K562 treated with DMSO at 1 percent for 4 hours (cell line): ENCODE data around the gene SLC44A4. TPM values are rescaled to one million over a fixed set of nuclear protein-coding genes. Genes with fewer than 3 reads are reported as not detected.

ENCODE experiments used
- total RNA-seq: library from RNA; unstranded; fragments of 300-600 nt; gene quantifications from 2 replicates; pipeline ENCODE4 v1.2.3, GENCODE V29; 2022; ENCODE audit not compliant: insufficient read depth

SLC44A4 gene
- total RNA-seq = 12.7 and 13.4 TPM in 2 replicates

DNA sequence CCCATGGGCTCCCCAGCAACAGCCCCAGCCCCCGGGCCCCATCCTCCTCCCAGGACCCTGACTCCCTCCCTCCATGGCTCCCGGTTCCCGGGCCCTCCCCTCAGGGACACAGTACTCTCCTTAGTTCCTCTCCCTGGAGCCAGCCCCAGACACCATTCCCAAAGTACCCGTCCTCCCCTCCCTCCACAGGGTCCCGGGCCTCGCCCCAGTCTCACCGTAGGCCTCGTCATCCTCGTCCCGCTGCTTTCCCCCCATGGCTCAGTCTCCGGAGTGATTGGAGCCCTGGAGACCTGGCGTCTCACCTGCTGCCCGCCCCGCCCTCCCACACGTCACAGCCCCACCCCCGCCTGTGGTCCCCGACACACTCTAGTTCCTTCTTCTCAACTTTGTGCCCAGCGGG lies at the start of gene SLC44A4:
Gene SLC44A4 (minus strand): TSS at position 272 of the 400 bp plus-strand sequence. CDS start 17 bp downstream, at position 255.

DNA sequence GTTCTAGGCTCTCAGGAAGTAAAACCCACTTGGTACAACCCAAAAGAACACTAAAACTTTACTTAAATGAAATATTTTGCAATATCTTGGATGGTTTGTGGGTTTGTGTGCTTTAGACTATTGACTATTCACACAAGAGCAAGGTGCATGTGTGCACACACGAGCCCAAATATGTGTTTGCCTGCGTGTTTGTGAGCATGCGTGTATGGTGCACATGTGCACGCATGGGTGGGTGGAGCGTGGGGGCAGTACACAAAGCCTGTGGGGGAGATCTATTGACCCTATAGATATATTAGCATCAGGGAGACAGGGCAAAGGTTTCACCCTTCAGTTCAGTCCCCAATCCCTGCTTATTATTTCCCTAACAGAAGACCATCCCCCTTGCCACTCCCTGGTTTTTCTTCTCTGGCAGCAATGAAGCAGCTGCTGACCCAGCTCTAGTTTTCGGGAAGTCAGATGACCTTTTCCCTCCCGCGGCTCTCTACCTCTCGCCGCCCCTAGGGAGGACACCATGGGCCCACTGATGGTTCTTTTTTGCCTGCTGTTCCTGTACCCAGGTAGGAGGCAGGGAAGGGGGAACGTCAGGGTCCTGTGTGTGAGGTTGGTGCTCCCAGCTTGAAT lies 48.6 kb upstream of the SLC44A4 start, which contains the start of gene C2:
Gene C2 (plus strand): TSS at position 476 of the 621 bp plus-strand sequence. CDS start 36 bp downstream, at position 512.

DNA sequence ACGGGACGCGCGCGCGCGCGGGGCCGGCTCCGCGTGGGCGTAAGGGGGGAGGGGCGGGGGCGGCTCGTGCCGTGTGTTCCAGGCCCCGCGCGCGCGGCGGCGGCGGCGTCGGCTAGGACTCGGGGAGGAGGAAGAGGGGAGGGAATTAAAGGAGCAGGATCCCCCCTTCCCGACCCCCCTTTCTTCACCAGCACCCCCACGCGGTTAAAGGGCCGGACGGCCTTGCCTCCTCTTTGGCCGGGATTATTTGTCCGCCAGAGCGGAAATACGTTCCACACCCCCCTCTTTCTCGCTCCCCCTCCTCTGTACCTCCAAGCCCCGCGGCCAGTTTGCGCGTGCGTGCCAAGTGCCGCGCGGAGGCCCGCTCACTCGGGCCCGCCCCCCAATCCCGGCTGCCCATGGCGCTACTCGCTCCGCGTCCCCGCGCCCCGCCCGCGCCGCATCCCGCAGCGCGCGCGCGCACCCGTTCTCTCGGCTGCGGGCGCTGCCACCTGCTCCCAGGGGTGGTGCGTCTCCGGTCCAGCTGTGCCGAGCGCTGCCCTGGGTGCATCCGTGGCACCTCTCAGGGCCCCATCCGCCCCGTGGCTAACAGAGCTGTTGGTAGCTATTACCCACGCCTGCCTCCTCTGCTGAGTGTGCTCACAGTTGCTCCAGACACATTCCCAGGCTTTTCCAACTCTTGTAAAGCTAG lies 23.3 kb upstream of the SLC44A4 start, which contains the start of gene ZBTB12:
Gene ZBTB12 (minus strand): TSS at position 134 of the 691 bp plus-strand sequence. CDS start 781 bp downstream, outside the sequence.

DNA sequence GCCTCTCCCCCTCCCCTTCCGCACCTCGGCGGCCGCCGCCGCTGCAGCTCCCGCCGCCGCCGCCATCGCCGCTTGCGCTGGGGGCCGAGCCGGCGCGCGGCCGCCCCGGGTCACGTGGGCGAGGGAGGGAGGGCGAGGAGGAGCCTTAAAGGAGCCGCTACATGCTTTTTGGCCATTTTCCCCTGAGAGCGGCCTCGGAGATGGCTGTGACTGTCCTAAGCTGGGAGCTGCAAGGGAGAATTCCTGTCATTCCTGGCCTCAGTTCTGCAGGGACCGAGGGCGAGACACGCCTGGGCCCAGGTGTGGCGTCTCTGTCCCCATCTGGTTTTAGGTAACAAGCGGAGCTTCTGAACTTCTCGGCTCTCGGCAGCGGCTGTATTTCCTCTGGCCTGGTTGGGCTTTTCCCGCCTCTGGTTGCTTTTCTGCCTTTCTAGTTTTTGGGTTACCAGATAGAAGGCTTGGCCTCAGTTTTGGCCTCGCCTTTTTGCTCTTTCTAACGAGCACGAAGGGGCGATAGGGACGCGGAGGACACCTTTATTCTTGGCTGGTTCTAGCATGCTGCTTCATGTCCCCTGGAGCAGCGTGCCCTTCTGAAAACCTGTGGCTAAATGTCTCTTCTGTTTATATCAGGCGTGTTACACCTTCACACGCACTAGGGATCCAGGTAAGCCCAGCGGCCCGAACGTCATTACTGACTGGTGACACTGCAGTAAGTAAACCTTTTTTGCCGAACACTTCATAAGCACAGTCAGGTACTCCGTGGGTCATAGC lies 19.0 kb upstream of the SLC44A4 start, which contains the start of gene EHMT2:
Gene EHMT2 (minus strand): TSS at position 87 of the 771 bp plus-strand sequence. CDS start 21 bp downstream, at position 66.

DNA sequence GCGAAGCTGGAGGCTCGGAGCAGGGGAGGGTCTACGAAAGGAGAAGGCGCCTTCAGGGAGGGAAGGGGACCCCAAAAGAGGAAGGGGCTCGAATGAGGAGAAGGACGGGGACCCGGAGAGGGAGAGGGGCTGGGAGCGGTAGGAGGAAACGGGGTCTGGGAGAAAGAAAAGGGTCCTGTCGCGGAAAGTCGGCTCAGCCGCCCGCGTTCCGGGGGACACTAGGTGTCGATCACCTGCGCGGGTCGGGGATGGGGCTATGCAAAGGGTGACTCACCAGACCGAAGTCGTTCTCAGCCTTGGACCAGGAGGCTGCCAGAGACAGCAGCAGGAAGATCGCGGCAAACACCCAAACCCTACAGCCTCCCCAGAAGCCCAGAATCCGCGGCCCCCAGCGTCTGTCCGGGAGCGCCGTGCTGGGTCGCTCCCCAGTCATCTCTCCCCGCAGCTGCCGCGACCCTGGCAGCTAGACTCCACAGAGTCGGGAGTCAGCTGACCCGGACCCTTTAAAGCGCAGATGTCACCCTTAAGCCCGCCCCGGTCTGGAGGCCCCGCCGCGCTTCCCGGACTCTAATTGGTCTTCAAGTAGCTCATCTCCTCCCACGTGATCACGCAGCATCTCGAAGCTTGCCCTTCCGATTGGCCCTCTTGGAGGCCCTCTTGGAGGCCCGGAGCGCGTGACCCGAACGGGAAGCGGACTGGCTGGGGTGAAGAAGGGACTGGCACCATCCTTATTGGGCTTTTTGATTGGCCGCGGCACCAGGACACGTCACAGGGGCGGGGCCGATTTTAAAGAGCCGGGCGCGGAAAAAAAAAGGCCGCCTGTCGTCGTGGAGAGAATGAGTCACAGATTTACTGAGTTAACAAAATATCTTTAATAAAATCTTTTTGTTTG lies 16.2 kb downstream of the SLC44A4 start, which contains the start of gene NEU1:
Gene NEU1 (minus strand): TSS at position 478 of the 892 bp plus-strand sequence. CDS start 45 bp downstream, at position 433.

DNA sequence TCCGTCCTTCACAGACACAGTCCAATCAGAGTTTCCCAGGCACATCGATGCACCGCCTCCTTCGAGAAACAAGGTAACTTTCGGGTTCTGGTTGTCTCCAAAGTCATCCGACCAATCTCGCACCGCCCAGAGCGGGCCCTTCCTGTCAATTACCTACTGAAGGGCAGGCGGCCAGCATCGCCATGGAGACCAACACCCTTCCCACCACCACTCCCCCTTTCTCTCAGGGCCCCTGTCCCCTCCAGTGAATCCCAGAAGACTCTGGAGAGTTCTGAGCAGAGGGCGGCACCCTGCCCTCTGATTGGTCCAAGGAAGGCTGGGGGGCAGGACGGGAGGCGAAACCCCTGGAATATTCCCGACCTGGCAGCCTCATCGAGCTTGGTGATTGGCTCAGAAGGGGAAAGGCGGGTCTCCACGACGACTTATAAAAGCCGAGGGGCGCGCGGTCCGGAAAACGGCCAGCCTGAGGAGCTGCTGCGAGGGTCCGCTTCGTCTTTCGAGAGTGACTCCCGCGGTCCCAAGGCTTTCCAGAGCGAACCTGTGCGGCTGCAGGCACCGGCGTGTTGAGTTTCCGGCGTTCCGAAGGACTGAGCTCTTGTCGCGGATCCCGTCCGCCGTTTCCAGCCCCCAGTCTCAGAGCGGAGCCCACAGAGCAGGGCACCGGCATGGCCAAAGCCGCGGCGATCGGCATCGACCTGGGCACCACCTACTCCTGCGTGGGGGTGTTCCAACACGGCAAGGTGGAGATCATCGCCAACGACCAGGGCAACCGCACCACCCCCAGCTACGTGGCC lies 51.3 kb downstream of the SLC44A4 start, which contains the start of gene HSPA1B:
Gene HSPA1B (plus strand): TSS at position 453 of the 794 bp plus-strand sequence. CDS start 213 bp downstream, at position 666.

DNA sequence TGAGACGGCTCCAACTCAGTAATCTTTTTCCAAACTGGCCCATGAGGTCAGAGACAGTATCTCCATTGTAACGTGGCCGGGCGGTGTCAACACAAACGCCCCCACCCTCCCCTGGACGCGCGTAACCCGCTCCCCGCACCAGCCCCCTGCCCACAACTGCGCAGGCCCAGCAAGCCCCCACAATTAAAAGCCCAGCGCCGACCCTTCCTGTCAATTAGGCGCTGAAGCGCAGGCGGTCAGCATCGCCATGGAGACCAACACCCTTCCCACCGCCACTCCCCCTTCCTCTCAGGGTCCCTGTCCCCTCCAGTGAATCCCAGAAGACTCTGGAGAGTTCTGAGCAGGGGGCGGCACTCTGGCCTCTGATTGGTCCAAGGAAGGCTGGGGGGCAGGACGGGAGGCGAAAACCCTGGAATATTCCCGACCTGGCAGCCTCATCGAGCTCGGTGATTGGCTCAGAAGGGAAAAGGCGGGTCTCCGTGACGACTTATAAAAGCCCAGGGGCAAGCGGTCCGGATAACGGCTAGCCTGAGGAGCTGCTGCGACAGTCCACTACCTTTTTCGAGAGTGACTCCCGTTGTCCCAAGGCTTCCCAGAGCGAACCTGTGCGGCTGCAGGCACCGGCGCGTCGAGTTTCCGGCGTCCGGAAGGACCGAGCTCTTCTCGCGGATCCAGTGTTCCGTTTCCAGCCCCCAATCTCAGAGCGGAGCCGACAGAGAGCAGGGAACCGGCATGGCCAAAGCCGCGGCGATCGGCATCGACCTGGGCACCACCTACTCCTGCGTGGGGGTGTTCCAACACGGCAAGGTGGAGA lies 63.6 kb downstream of the SLC44A4 start, which contains the start of the genes HSPA1A and HSPA1L:
Gene HSPA1A (plus strand): TSS at position 519 of the 814 bp plus-strand sequence. CDS start 214 bp downstream, at position 733.
Gene HSPA1L (minus strand): TSS at position 259 of the 814 bp plus-strand sequence. CDS start 3,311 bp downstream, outside the sequence.

Other genes starting within 250 kb of the SLC44A4 start
- 380 and 409 TPM in 2 replicates for gene BAG6, start 226.3 kb downstream of the SLC44A4 start, total RNA-seq
- gene APOM, start 223.1 kb downstream of the SLC44A4 start, total RNA-seq = 8.4 and 11.2 TPM in 2 replicates
- gene C6orf47, start 218.2 kb downstream of the SLC44A4 start, total RNA-seq = 17.7 and 18.6 TPM in 2 replicates
- 23.4 and 36.8 TPM in 2 replicates for gene GPANK1, start 214.0 kb downstream of the SLC44A4 start, total RNA-seq
- 613 and 654 TPM in 2 replicates for gene CSNK2B, start 212.9 kb downstream of the SLC44A4 start, total RNA-seq
- gene LY6G5B, start 209.0 kb downstream of the SLC44A4 start, total RNA-seq = 5.0 and 12.4 TPM in 2 replicates
- 3.4 TPM in 1 of 2 replicates, not detected in the other for gene LY6G5C, start 197.9 kb downstream of the SLC44A4 start, total RNA-seq
- 91.1 and 99.5 TPM in 2 replicates for gene ABHD16A, start 175.7 kb downstream of the SLC44A4 start, total RNA-seq
- gene LY6G6F, start 172.1 kb downstream of the SLC44A4 start, total RNA-seq = not detected in 2 replicates
- gene LY6G6D, start 163.6 kb downstream of the SLC44A4 start, total RNA-seq = not detected in 2 replicates
- gene LY6G6C, start 157.3 kb downstream of the SLC44A4 start, total RNA-seq = not detected in 2 replicates
- 0.51 TPM in 1 of 2 replicates, not detected in the other for gene MPIG6B, start 155.6 kb downstream of the SLC44A4 start, total RNA-seq
- gene DDAH2, start 149.7 kb downstream of the SLC44A4 start, total RNA-seq = 66.8 and 75.1 TPM in 2 replicates
- 1,213 and 1,370 TPM in 2 replicates for gene CLIC1, start 142.5 kb downstream of the SLC44A4 start, total RNA-seq
- gene MSH5, start 139.0 kb downstream of the SLC44A4 start, total RNA-seq = 22.0 and 30.3 TPM in 2 replicates
- gene SAPCD1, start 116.3 kb downstream of the SLC44A4 start, total RNA-seq = 2.6 and 8.2 TPM in 2 replicates
- gene VWA7, start 101.7 kb downstream of the SLC44A4 start, total RNA-seq = 5.4 and 5.6 TPM in 2 replicates
- 147 and 165 TPM in 2 replicates for gene VARS1, start 83.2 kb downstream of the SLC44A4 start, total RNA-seq
- gene LSM2, start 72.0 kb downstream of the SLC44A4 start, total RNA-seq = 139 and 155 TPM in 2 replicates
- gene HSPA1L, start 63.7 kb downstream of the SLC44A4 start, total RNA-seq = 2.5 and 2.8 TPM in 2 replicates
- 641 and 912 TPM in 2 replicates for gene HSPA1A, start 63.5 kb downstream of the SLC44A4 start, total RNA-seq
- 595 and 769 TPM in 2 replicates for gene HSPA1B, start 51.3 kb downstream of the SLC44A4 start, total RNA-seq
- 232 TPM in 2 replicates for gene NEU1, start 16.2 kb downstream of the SLC44A4 start, total RNA-seq
- gene EHMT2, start 18.7 kb upstream of the SLC44A4 start, total RNA-seq = 61.5 and 78.2 TPM in 2 replicates
- 6.4 and 10.3 TPM in 2 replicates for gene ZBTB12, start 23.1 kb upstream of the SLC44A4 start, total RNA-seq
- gene C2, start 48.7 kb upstream of the SLC44A4 start, total RNA-seq = 8.3 and 9.1 TPM in 2 replicates
- 3.8 TPM in 1 of 2 replicates, not detected in the other for gene CFB, start 67.1 kb upstream of the SLC44A4 start, total RNA-seq
- gene NELFE, start 80.0 kb upstream of the SLC44A4 start, total RNA-seq = 78.2 and 128 TPM in 2 replicates
- gene SKIC2, start 80.2 kb upstream of the SLC44A4 start, total RNA-seq = 43.6 and 60.1 TPM in 2 replicates
- 16.6 and 24.1 TPM in 2 replicates for gene DXO, start 93.1 kb upstream of the SLC44A4 start, total RNA-seq
- gene C4A, start 103.1 kb upstream of the SLC44A4 start, total RNA-seq = 4.3 and 10.0 TPM in 2 replicates
- 3.6 and 8.2 TPM in 2 replicates for gene C4B, start 135.8 kb upstream of the SLC44A4 start, total RNA-seq
- 0.98 and 1.1 TPM in 2 replicates for gene CYP21A2, start 159.4 kb upstream of the SLC44A4 start, total RNA-seq
- 22.0 and 35.7 TPM in 2 replicates for gene TNXB, start 230.3 kb upstream of the SLC44A4 start, total RNA-seq
- 120 and 128 TPM in 2 replicates for gene ATF6B, start 249.2 kb upstream of the SLC44A4 start, total RNA-seq